MG63 (cell line): ENCODE data around the gene LMF2. TPM values are rescaled to one million over a fixed set of nuclear protein-coding genes. Genes with fewer than 3 reads are reported as not detected.

ENCODE experiments used
- total RNA-seq: library from RNA; depleted of rRNA; stranded (reverse); fragments of >200 nt; shearing (Covaris generic); gene quantifications from 2 replicates; pipeline ENCODE4 v1.2.3, GENCODE V29; 2014; ENCODE audit warnings: low replicate concordance; rRNA removed

The LMF2 gene
- total RNA-seq, 1 experiment from 2014 or later = 30.3 TPM

Other genes with a start within 250 kb of the LMF2 start
- gene MAPK12, start 246.0 kb downstream of the LMF2 start, total RNA-seq = 54.4 and 58.0 TPM in 2 replicates
- 15.0 and 27.8 TPM in 2 replicates for gene MAPK11, start 237.3 kb downstream of the LMF2 start, total RNA-seq
- 65.6 and 80.7 TPM in 2 replicates for gene PLXNB2, start 200.1 kb downstream of the LMF2 start, total RNA-seq
- 0.15 and 0.46 TPM in 2 replicates for gene DENND6B, start 180.7 kb downstream of the LMF2 start, total RNA-seq
- gene PPP6R2, start 164.4 kb downstream of the LMF2 start, total RNA-seq = 31.0 and 37.4 TPM in 2 replicates
- gene SBF1, start 32.7 kb downstream of the LMF2 start, total RNA-seq = 38.7 and 66.1 TPM in 2 replicates
- 2.2 and 6.9 TPM in 2 replicates for gene ADM2, start 26.2 kb downstream of the LMF2 start, total RNA-seq
- 0.35 TPM in 1 of 2 replicates, not detected in the other for gene MIOX, start 20.8 kb downstream of the LMF2 start, total RNA-seq
- 68.0 and 102 TPM in 2 replicates for gene NCAPH2, start 522 bp upstream of the LMF2 start, total RNA-seq
- gene SCO2, start 17.9 kb upstream of the LMF2 start, total RNA-seq = 1.2 and 3.2 TPM in 2 replicates
- gene TYMP, start 22.3 kb upstream of the LMF2 start, total RNA-seq = 22.1 and 22.2 TPM in 2 replicates
- gene KLHDC7B, start 38.2 kb upstream of the LMF2 start, total RNA-seq = not detected in 2 replicates
- not detected in 2 replicates for gene SYCE3, start 55.2 kb upstream of the LMF2 start, total RNA-seq
- 4.4 and 9.9 TPM in 2 replicates for gene CPT1B, start 70.7 kb upstream of the LMF2 start, total RNA-seq
- gene CHKB, start 75.1 kb upstream of the LMF2 start, total RNA-seq = 1.3 and 5.5 TPM in 2 replicates
- gene MAPK8IP2, start 93.1 kb upstream of the LMF2 start, total RNA-seq = 2.2 TPM in 1 of 2 replicates, not detected in the other
- 9.8 and 16.0 TPM in 2 replicates for gene ARSA, start 120.5 kb upstream of the LMF2 start, total RNA-seq
- gene SHANK3, start 165.1 kb upstream of the LMF2 start, total RNA-seq = 1.3 and 2.6 TPM in 2 replicates
- gene ACR, start 230.5 kb upstream of the LMF2 start, total RNA-seq = not detected in 2 replicates